ENCODE measurements around the gene C17orf100. TPM values are rescaled to one million over a fixed set of nuclear protein-coding genes. Genes with fewer than 3 reads are reported as not detected.

The C17orf100 gene
- total and polyA plus RNA-seq, 2 experiments from 2014 or later: 2.4 to 7.1 TPM

- H3K36me3 ChIP-seq: no peaks in the 10 kb centered on the region
- no peaks in the 10 kb centered on the region for H3K4me1 ChIP-seq (ENCODE audit: low read depth)
- TF ChIP-seq CTCF (IDR thresholded peaks at IDR 0.05; ENCODE audit: low read depth, low read length): no peak
- no peak overlapping the region for H3K27ac ChIP-seq
- no peaks in the 10 kb centered on the region for H3K27me3 ChIP-seq
- H3K9me3 ChIP-seq (ENCODE audit: low read depth): no peaks in the 10 kb centered on the region
- no peak overlapping the region for H3K4me3 ChIP-seq
- no peak for DNase-seq (ENCODE audit: low read depth in 1 of 2, low spot score in 1 of 2)
Measured at GRCh38 chr17:6671431-6671830, 19.9 kb downstream of the C17orf100 start.

- no peaks in the 10 kb centered on the region for H3K9me3 ChIP-seq (ENCODE audit: low read depth)
- no peaks in the 10 kb centered on the region for H3K36me3 ChIP-seq
- no peak overlapping the region for H3K4me3 ChIP-seq
- no peak for DNase-seq (ENCODE audit: low read depth in 1 of 2, low spot score in 1 of 2)
- H3K27ac ChIP-seq: no peak overlapping the region
- H3K4me1 ChIP-seq (ENCODE audit: low read depth): no peaks in the 10 kb centered on the region
- TF ChIP-seq CTCF (IDR thresholded peaks at IDR 0.05; ENCODE audit: low read depth, low read length): no peak
- H3K27me3 ChIP-seq: no peaks in the 10 kb centered on the region
Measured at GRCh38 chr17:6674586-6674985, 23.0 kb downstream of the C17orf100 start.

GRCh38 chr17:6675201-6675825 lies 23.8 kb downstream of the C17orf100 start:
- H3K27ac ChIP-seq: no peak overlapping the region
- H3K36me3 ChIP-seq: no peaks in the 10 kb centered on the region
- no peaks in the 10 kb centered on the region for H3K4me1 ChIP-seq (ENCODE audit: low read depth)
- no peak for TF ChIP-seq CTCF (IDR thresholded peaks at IDR 0.05; ENCODE audit: low read depth, low read length)
- H3K4me3 ChIP-seq: no peak overlapping the region
- H3K27me3 ChIP-seq: no peaks in the 10 kb centered on the region
- no peak for DNase-seq (ENCODE audit: low read depth in 1 of 2, low spot score in 1 of 2)
- H3K9me3 ChIP-seq (ENCODE audit: low read depth): no peaks in the 10 kb centered on the region

GRCh38 chr17:6676802-6677157 lies 25.2 kb downstream of the C17orf100 start:
- H3K36me3 ChIP-seq: no peaks in the 10 kb centered on the region
- H3K4me1 ChIP-seq (ENCODE audit: low read depth): no peaks in the 10 kb centered on the region
- no peak for DNase-seq (ENCODE audit: low read depth in 1 of 2, low spot score in 1 of 2)
- H3K9me3 ChIP-seq (ENCODE audit: low read depth): no peaks in the 10 kb centered on the region
- no peaks in the 10 kb centered on the region for H3K27me3 ChIP-seq
- TF ChIP-seq CTCF (IDR thresholded peaks at IDR 0.05; ENCODE audit: low read depth, low read length): no peak
- no peak overlapping the region for H3K27ac ChIP-seq
- no peak overlapping the region for H3K4me3 ChIP-seq

- peak in 1 of 2 donors; percentile 19 for DNase-seq (ENCODE audit: low read depth in 1 of 2, low spot score in 1 of 2)
- H3K4me3 ChIP-seq: no peak overlapping the region
- no peak for TF ChIP-seq CTCF (IDR thresholded peaks at IDR 0.05; ENCODE audit: low read depth, low read length)
- H3K27me3 ChIP-seq: no peaks in the 10 kb centered on the region
- H3K9me3 ChIP-seq (ENCODE audit: low read depth): no peaks in the 10 kb centered on the region
- H3K4me1 ChIP-seq (ENCODE audit: low read depth): no peaks in the 10 kb centered on the region
- no peak overlapping the region for H3K27ac ChIP-seq
- H3K36me3 ChIP-seq: no peaks in the 10 kb centered on the region
Measured at GRCh38 chr17:6677158-6677831, 25.7 kb downstream of the C17orf100 start.
